Gastrocnemius medialis (tissue), 4 donors: ENCODE measurements around the gene SYCP2. TPM values are rescaled to one million over a fixed set of nuclear protein-coding genes. Genes with fewer than 3 reads are reported as not detected.
A peak's percentile ranks its signal among the peaks of the same experiment; 100 is the strongest.

Experiments
- ATAC-seq, 2 donors: fragments of 150-250 bp; one replicate each; pipeline ENCODE4 v1.9.1; 2016
- DNase-seq, 2 donors: peaks; one replicate each; pipeline ENCODE4 v3.0.0-alpha.2; 2019
- H3K27ac ChIP-seq, 4 donors: fragments of 200-600 bp; sonication (generic); 1 replicate in 1 of 4; 2 replicates in 3 of 4; pipeline ENCODE4 v1.5.1; 2016 to 2018; ENCODE audit warnings: mild to moderate bottlenecking in 2 of 4, moderate library complexity in 1 of 4
- H3K27me3 ChIP-seq, 3 donors: fragments of 200-600 bp; sonication (generic) in 2 of 3; 1 replicate in 1 of 3; 2 replicates in 2 of 3; pipeline versions ENCODE4 v1.5.1 to v1.6.0; 2016 to 2019; ENCODE audit warnings: mild to moderate bottlenecking in 1 of 3, moderate library complexity in 1 of 3
- H3K36me3 ChIP-seq, 2 donors: fragments of 200-600 bp; sonication (generic) in 1 of 2; one replicate each; pipeline ENCODE4 v1.5.1; 2017 to 2018
- H3K4me1 ChIP-seq, 2 donors: fragments of 200-600 bp; sonication (generic) in 1 of 2; one replicate each; pipeline ENCODE4 v1.5.1; 2016 to 2017; ENCODE audit warnings: mild to moderate bottlenecking in 2 of 2
- H3K4me3 ChIP-seq, 4 donors: fragments of 200-600 bp; sonication (generic) in 3 of 4; 1 replicate in 1 of 4; 2 replicates in 3 of 4; pipeline ENCODE4 v1.5.1; 2016 to 2019; ENCODE audit warnings: mild to moderate bottlenecking in 2 of 4
- H3K9me3 ChIP-seq, 3 donors: fragments of 200-600 bp; sonication (generic) in 2 of 3; 1 replicate in 1 of 3; 2 replicates in 2 of 3; pipeline ENCODE4 v1.5.1; 2016 to 2019
- CTCF ChIP-seq, 5 experiments: fragments of 450-650 bp in 3 of 5; fragments of 200-600 bp in 2 of 5; sonication (generic) in 2 of 5; IDR thresholded peaks in 4 of 5; conservative IDR thresholded peaks in 1 of 5; 1 replicate in 4 of 5; 2 replicates in 1 of 5; pipeline ENCODE4 v1.5.1; 2016 to 2019; ENCODE audit warnings: antibody characterized with exemption in 5 of 5, mild to moderate bottlenecking in 3 of 5, moderate library complexity in 3 of 5
- POLR2A ChIP-seq, 2 donors: fragments of 450-650 bp; IDR thresholded peaks; one replicate each; pipeline ENCODE4 v1.6.1; 2017; ENCODE audit warnings: antibody characterized with exemption in 2 of 2, mild to moderate bottlenecking in 2 of 2, moderate library complexity in 2 of 2
- in situ Hi-C, 4 donors: fragments of 200-750 bp; cut with MboI; loops; one replicate each; pipeline versions ENCODE4 v1.15.0 to v1.8.0; 2017; ENCODE audit warnings: low sequenced_read_pairs in 4 of 4
- intact Hi-C: fragments of 100-400 bp; cut with DNase I; formaldehyde crosslinking; loops from one replicate; pipeline ENCODE4 v1.15.1; 2023; ENCODE audit warnings: low total_unique reads
- total RNA-seq, 4 donors: library from RNA; depleted of rRNA; stranded (reverse); fragments of >200 nt; gene quantifications; one replicate each; pipeline versions ENCODE4 v1.1.0 to v1.2.3, GENCODE V29; 2016

SYCP2 gene
- total RNA-seq, 4 donors from 2014 or later: 0.10 to 0.78 (median 0.39) TPM

- Histone ChIP-seq H3K36me3 (peaks cover 0 to 26% of the 10 kb centered on the region in 2 donors), H3K9me3 (no peaks in the 10 kb centered on the region), H3K4me1 (peaks cover 62 to 70% of the 10 kb centered on the region in 2 donors), H3K27me3 (no peaks in the 10 kb centered on the region), H3K27ac (peak overlapping the region; percentile 91 to 99 (median 93)), H3K4me3 (peak overlapping the region; percentile 62 to 90 (median 74))
- no peak for ATAC-seq
- intact Hi-C loops: loop anchor here (2.0 to 5.0 kb wide), 3 partner anchors 91 to 1049 kb away; no protein-coding TSS in a partner anchor
- TF ChIP-seq POLR2A (IDR thresholded peaks at IDR 0.05) (no peak), CTCF (IDR thresholded peaks at IDR 0.05 in 4 of 5, conservative IDR thresholded peaks at IDR 0.05 in 1 of 5) (no peak)
- no peak for DNase-seq
- in situ Hi-C loops: loop anchor here in 1 of 4 donors (10.0 kb wide), 1 partner anchor 114 kb away; no protein-coding TSS in a partner anchor
Measured at GRCh38 chr20:59940956-59941294, 7.5 kb upstream of the SYCP2 start.

- H3K9me3 ChIP-seq: no peaks in the 10 kb centered on the region
Measured at GRCh38 chr20:59940129-59940955, 6.9 kb upstream of the SYCP2 start, which contains the start of the genes FAM217B and PPP1R3D. FAM217B (plus strand) TSS chr20:59940389; CDS start chr20:59943944, 3,555 bp downstream. PPP1R3D (minus strand) TSS chr20:59940305; CDS start chr20:59939931, 374 bp downstream.

GRCh38 chr20:59939879-59940128, 6.4 kb upstream of the SYCP2 start:
- Histone ChIP-seq H3K4me1 (peaks cover 53 to 59% of the 10 kb centered on the region in 2 donors), H3K27ac (peak overlapping the region; percentile 91 to 99 (median 93)), H3K27me3 (no peaks in the 10 kb centered on the region), H3K4me3 (peak overlapping the region; percentile 62 to 90 (median 74)), H3K36me3 (peaks cover 0 to 25% of the 10 kb centered on the region in 2 donors), H3K9me3 (no peaks in the 10 kb centered on the region)
- no peak for DNase-seq
- intact Hi-C loops: loop anchor here (2.0 to 5.0 kb wide), 3 partner anchors 92 to 1048 kb away; no protein-coding TSS in a partner anchor
- peak; percentile 5 to 8 for ATAC-seq
- in situ Hi-C loops: loop anchor here in 1 of 4 donors (10.0 kb wide), 1 partner anchor 115 kb away; no protein-coding TSS in a partner anchor
- no peak for TF ChIP-seq CTCF (IDR thresholded peaks at IDR 0.05 in 4 of 5, conservative IDR thresholded peaks at IDR 0.05 in 1 of 5)
- no peak for TF ChIP-seq POLR2A (IDR thresholded peaks at IDR 0.05)

More at GRCh38 chr20:59940129-59940955, 6.9 kb upstream of the SYCP2 start, which contains the start of the genes FAM217B and PPP1R3D:
- Histone ChIP-seq H3K36me3 (peaks cover 0 to 26% of the 10 kb centered on the region in 2 donors), H3K4me1 (peaks cover 58 to 64% of the 10 kb centered on the region in 2 donors), H3K27me3 (no peaks in the 10 kb centered on the region), H3K27ac (peak within 1 kb of the TSS; percentile 91 to 99 (median 93)), H3K4me3 (peak within 1 kb of the TSS; percentile 62 to 90 (median 74))
- ATAC-seq (peak; percentile 74 to 77), DNase-seq (peak; percentile 97 to 98)
- in situ Hi-C loops (loop anchor here in 1 of 4 donors (10.0 kb wide), 1 partner anchor 114 kb away; no protein-coding TSS in a partner anchor), intact Hi-C loops (loop anchor here (2.0 to 5.0 kb wide), 3 partner anchors 92 to 1048 kb away; no protein-coding TSS in a partner anchor)
- TF ChIP-seq POLR2A (IDR thresholded peaks at IDR 0.05) (peak; percentile 82 to 90), CTCF (IDR thresholded peaks at IDR 0.05 in 4 of 5, conservative IDR thresholded peaks at IDR 0.05 in 1 of 5) (peak in 1 of 5 experiments; percentile 6)

- no peak for TF ChIP-seq CTCF (IDR thresholded peaks at IDR 0.05 in 4 of 5, conservative IDR thresholded peaks at IDR 0.05 in 1 of 5)
- no peak for TF ChIP-seq POLR2A (IDR thresholded peaks at IDR 0.05)
- DNase-seq: peak in 1 of 2 donors; percentile 20
- intact Hi-C loops: no loop called here
- Histone ChIP-seq H3K27ac (peak overlapping the region; percentile 91 to 99 (median 93)), H3K4me3 (peak overlapping the region; percentile 62 to 90 (median 74)), H3K4me1 (peaks cover 53 to 56% of the 10 kb centered on the region in 2 donors), H3K27me3 (no peaks in the 10 kb centered on the region), H3K36me3 (peaks cover 0 to 19% of the 10 kb centered on the region in 2 donors), H3K9me3 (no peaks in the 10 kb centered on the region)
- ATAC-seq: peak; percentile 0 to 3
- in situ Hi-C loops: no loop called here
Measured at GRCh38 chr20:59939052-59939878, 5.8 kb upstream of the SYCP2 start.
